TTC549 (cell line): ENCODE measurements around the gene UQCR11.

Source experiments
- FAIRE-seq: peaks from 2 replicates; lab custom pipeline; 2012; peaks lifted over from hg19 to GRCh38; lab: Jason Lieb, UNC

Gene UQCR11

GRCh38 chr19:1634938-1635243, 29.6 kb upstream of the UQCR11 start:
- FAIRE-seq, result no peak

- FAIRE-seq, result no peak
Measured at GRCh38 chr19:1634242-1634937, 29.1 kb upstream of the UQCR11 start.

DNA sequence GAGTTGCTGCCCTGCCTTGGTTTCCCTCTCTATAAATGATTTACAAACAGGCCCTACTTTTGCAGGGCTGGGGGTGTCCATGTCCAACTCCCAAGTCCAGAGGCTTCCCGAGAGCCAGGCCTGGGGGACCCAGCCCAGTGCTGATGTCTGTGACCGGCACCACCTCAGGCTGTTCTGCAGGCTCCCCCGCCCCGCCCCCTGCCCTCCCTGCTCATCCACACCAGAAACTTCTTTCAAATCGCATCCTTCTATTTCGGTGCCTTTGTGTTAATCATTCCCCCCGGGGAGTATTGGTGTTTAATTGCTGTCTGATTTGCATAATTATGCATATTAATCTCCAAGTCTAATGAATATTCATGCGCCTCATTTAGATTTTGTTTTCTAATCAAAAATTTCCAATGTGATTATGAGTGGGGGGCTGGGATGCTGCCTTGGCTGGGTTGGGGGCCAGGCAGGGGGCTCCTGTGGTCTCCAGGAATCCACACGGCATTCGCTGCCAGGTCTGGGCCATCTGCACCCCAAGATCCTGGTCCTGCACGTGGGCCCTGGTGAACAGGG, 28.1 kb upstream of the UQCR11 start:
- FAIRE-seq, result no peak

- no peak for FAIRE-seq
Measured at GRCh38 chr19:1632462-1633268, 27.4 kb upstream of the UQCR11 start.

DNA sequence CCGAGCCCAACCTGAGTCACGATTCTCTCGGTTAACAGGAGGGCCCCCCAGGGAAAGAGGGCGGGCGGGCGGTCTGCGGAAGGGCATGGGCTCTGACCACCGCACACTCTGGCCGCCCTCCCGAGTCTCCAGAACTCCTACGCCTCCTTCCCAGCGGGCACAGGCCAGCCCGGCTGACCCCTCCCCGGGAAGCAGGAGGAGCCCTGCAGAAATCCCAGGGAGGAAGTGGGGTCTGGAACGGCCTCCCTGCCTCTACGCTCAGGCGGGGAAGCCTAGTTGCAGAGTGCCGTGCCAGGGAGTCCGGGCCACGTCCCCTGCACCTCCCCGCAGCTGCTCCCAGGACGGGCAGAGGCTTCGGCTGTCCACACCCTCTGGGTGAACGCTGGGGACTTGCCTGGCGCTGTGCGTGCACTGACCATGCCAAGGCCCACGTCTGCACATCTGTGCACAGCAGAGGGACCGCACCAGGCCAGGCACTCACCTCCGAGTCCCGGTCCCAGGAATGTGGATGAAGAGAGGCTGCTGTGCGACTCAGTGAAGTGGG, 26.4 kb upstream of the UQCR11 start:
- FAIRE-seq, result no peak

DNA sequence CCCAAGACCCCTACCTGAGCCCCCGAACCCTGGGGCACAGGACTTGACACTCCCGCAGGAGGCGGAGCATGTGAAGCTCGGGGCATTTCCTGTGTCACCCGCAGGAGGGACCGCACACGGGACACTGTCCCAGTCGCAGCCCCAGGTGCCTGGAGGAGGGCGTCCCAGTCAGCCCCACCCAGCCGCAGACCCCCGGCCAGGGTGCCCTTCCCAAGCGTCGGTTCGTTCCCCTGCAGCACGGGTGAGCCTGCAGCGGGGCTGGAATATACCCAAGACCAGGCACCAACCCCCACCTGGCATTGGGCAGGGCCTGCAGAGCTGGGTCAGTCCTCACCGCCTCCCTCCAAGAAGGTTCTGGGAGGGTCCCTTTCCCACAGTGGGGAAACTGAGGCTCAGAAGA, 25.5 kb upstream of the UQCR11 start:
- FAIRE-seq, result no peak

DNA sequence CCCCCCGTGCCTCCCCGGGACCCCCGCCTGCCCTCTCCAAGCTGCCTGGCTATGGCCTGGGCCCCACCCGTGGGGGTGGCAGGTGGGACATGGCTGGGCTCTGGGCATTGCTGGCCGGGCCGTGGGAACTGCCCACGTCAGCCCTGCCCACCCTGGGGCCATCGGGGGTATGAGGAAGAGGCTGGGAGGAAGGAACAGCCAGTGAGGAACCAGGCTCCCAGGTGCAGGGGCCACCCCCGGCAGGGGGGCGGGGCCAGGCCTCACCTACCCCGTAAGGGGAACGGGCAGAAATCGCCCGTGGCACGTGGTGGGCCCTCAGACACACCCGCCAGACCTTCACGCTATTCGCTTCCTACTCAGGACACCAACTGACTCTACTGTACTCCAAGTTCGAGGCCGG, 24.8 kb upstream of the UQCR11 start:
- no peak for FAIRE-seq

- FAIRE-seq, result no peak
Measured at GRCh38 chr19:1629256-1629808, 24.1 kb upstream of the UQCR11 start.

DNA sequence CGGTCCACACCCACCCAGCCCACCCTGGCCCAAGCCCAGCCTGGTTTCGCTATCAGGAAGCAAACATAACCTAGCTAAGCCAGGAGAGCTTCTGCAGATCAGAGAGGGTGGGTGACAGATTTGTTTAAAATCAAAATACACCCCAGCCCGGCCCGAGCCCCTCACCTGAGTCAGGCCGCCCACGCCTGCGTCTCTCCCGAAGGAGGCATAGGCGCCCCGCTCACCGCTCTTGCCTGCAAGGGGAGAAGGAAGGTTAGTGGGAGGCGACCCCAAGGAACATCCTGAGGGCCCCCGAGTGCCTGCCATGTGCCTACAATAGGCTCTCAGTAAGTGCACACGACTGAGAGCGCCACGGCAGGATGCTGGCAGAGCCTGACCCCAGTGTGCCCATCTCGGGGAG, 21.9 kb upstream of the UQCR11 start:
- no peak for FAIRE-seq

- no peak for FAIRE-seq
Measured at GRCh38 chr19:1626417-1627010, 21.3 kb upstream of the UQCR11 start.

- FAIRE-seq, result no peak
Measured at GRCh38 chr19:1624458-1624857, 19.2 kb upstream of the UQCR11 start.

- FAIRE-seq, result no peak
Measured at GRCh38 chr19:1622541-1622940, 17.3 kb upstream of the UQCR11 start.

- FAIRE-seq, result no peak
Measured at GRCh38 chr19:1622007-1622406, 16.7 kb upstream of the UQCR11 start.

GRCh38 chr19:1621574-1621973, 16.3 kb upstream of the UQCR11 start:
- no peak for FAIRE-seq

GRCh38 chr19:1621021-1621420, 15.8 kb upstream of the UQCR11 start:
- no peak for FAIRE-seq

DNA sequence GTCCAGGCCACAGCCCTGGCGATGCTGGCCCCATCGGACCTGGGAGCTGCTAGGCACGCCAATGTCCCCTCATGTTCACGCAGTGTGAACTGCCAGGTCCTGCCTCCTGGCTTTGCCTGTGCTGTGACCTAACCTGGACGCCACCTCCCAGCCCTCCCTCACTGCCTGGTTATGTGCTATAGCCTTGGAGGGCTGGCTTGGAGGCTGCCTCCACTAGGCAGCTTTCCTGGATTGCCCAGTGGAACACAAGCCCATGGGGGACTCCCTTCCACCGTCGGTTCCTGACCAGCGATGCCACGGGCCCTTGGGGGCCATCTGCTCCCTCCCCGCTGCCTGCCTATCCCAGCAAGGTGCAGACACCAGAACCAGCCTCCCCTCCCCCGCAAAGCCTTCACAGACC, 15.2 kb upstream of the UQCR11 start:
- FAIRE-seq, result no peak

DNA sequence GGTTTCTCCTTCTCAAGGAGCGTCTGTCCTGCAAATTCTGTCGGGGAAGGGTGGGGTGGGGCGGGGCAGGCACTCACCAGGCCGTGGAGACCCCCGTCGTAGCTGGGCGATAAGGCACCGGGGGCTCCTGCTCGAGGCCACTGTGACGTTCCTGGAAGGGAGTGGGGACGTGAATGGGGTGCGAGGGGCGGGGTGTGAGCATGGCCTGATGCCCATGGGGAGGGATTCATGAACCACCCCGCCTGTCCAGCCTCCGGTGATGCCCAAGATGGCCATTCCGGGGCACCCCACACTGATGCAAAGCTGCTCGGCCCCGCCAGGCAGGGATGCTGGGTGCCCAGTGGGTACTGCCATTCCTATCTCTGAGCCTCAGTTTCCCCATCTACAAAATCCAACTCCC, 14.4 kb upstream of the UQCR11 start:
- FAIRE-seq, result no peak

GRCh38 chr19:1619094-1619439, 13.8 kb upstream of the UQCR11 start:
- no peak for FAIRE-seq

DNA sequence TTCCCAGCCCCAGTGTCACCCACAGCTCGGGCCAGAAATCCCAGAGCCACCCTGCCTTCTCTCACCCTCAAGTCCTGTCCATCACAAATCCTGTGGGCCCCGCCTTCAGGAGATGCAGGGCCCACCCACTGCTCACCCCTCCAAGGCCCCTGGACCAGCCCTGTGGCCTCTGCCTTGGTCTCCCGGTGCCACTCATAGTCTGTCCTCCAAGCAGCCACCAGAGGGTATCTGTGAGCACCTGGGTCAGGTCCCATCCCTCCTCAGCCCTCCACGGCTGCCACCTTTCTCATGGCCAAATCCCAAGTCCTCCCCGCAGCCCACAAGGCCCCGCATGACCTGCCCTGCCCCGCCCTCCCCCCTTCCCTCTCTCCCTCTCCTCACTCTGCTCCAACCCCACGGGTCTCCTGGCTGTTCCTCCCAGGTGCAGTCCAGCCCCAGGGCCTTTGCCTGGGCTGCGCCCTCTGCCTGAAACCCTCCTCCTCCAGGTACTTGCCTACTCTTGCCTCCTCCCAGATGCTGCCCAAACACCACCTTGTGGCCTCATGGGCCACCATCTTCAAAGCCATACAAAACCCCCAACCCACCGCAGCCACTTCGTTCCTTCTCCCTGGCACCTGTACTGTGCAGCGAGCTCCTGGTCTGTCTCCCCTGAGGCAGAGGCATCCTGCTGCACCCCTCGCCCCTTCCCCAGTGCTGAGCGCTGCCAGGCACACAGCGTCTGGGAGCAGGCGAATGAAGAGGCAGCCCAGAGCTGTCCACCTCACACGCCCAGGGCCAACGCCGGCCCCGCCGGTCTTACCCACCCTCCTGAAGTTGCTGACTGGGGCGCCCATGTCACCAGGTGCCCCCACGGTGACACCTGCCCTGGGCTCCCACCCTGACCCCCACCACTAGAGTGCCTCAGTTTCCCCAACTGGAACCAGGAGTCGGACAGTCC, 13.2 kb upstream of the UQCR11 start:
- FAIRE-seq, result no peak

GRCh38 chr19:1616875-1617274, 11.6 kb upstream of the UQCR11 start:
- FAIRE-seq, result no peak

DNA sequence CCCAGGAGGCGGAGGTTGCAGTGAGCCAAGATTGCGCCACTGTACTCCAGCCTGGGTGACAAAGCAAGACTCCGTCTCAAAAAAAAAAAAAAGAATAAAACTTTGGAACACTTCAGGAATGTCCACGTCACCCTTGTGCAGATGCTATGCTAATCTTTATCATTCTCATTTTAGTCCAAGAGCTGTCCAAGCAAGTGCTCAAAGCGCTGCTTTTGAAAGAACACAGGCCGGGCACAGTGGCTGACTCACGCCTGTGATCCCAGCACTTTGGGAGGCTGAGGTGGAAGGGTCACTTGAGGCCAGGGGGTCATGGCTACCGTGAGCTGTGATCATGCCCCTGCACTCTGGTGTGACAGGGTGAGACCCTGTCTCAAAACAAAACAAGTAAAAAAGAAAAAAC, 11.1 kb upstream of the UQCR11 start:
- no peak for FAIRE-seq
